Ovary (tissue), 9 donors: ENCODE measurements around the gene USP17L22. TPM values are rescaled to one million over a fixed set of nuclear protein-coding genes. Genes with fewer than 3 reads are reported as not detected.
A peak's percentile ranks its signal among the peaks of the same experiment; 100 is the strongest.
"Not testable (repeated sequence)": the region's sequence is repeated elsewhere in the genome, so short reads cannot be mapped to it uniquely, and the experiment has no call there.

Experiments
- DNase-seq, 5 donors: peaks; one replicate each; pipeline ENCODE4 v3.0.0-alpha.2; 2019 to 2020
- H3K27ac ChIP-seq, 2 donors: fragments of 200-600 bp; one replicate each; pipeline versions ENCODE4 v1.5.1 to v1.8.0; 2019 to 2022
- H3K27me3 ChIP-seq: fragments of 200-600 bp; one replicate; pipeline ENCODE4 v1.8.0; 2022
- H3K36me3 ChIP-seq: fragments of 200-600 bp; sonication (generic); one replicate; pipeline ENCODE4 v1.5.1; 2019
- H3K4me1 ChIP-seq: one replicate; pipeline ENCODE4 v1.8.1; 2013; ENCODE audit warnings: mild to moderate bottlenecking, moderate library complexity; ENCODE audit not compliant: insufficient read depth
- H3K4me3 ChIP-seq: fragments of 200-600 bp; sonication (generic); one replicate; pipeline ENCODE4 v1.5.1; 2017
- H3K9me3 ChIP-seq, 2 donors: fragments of 200-600 bp in 1 of 2; sonication (generic) in 1 of 2; one replicate each; pipeline versions ENCODE4 v1.5.1 to v1.8.1; 2013 to 2019; ENCODE audit warnings: mild to moderate bottlenecking in 1 of 2, moderate library complexity in 1 of 2
- WGBS, 3 donors: extraction: QIAGEN DNeasy Blood & Tissue Kit in 1 of 3; methylation state at CpG; one replicate each; pipeline versions ENCODE4 v1.1.5 to v1.1.7; 2013 to 2017; 5-methylcytosine and 5-hydroxymethylcytosine counted together
- intact Hi-C, 4 donors: fragments of 100-400 bp; cut with DNase I; formaldehyde crosslinking; loops; one replicate each; pipeline versions ENCODE4 v1.11.0 to v1.15.1; 2022 to 2023
- polyA plus RNA-seq, 2 donors: library from polyadenylated mRNA; stranded (reverse); fragments of 200-250 nt in 1 of 2; fragments of 350-450 nt in 1 of 2; fragmentation: Illumina TruSeq in 1 of 2; extraction: RNeasy Lipid Tissue Mini Kit (QIAGEN cat#74804) in 1 of 2; gene quantifications; one replicate each; pipeline ENCODE4 v1.2.3, GENCODE V29; 2013 to 2014
- total RNA-seq, 7 donors: library from RNA; depleted of rRNA in 2 of 7; stranded (reverse); fragments of >200 nt in 2 of 7; fragmentation: NEBNext Ultra II Directional in 3 of 7; extraction: Animal tissue kit (Norgen Biotek cat#: 25700) in 3 of 7; gene quantifications; one replicate each; pipeline versions ENCODE4 v1.1.0 to v1.2.4, GENCODE V29; 2016 to 2023
- donor health status: DM: no; HTN: no; CAD: no; lungs with moderate emphysema.
- donor health status: DM: no; HTN: no; CAD: no.
- donor health status: Bipolar disorder and iron deficiency.
- donor health status: DM: yes; HTN: yes; CAD: no.
- donor health status: DM: no; HTN: no; CAD: no.
- donor health status: DM: yes; HTN: yes; CAD: no.

Gene USP17L22
- total and polyA plus RNA-seq, 9 donors, result not detected

DNA sequence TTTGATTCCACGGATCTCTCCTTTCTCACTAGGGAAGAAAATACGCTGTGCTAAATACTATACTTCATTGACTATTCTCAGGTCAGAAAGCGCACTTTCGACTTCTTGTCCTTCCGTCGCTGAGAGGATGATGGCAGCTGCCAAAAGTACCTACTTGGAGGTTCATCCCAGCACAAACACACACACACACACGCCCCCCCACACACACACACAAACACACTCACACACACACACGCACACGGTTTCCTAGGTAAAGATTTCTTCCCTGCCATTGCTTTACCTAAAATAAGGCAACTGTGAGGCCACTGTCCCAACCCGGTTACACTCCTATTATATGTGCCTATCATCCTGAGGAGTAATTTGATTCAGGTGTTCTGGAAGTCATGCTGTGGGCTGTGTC lies 4.3 kb downstream of the USP17L22 start:
- intact Hi-C loops, H3K36me3 ChIP-seq: not testable (repeated sequence)
- 80 to 90% (median 86%) methylated on average over 5 to 8 of the region's 10 CpGs for WGBS, 3 donors

More for the DNA sequence above, 4.3 kb downstream of the USP17L22 start:
- H3K27ac ChIP-seq, H3K27me3 ChIP-seq, H3K9me3 ChIP-seq, H3K4me1 ChIP-seq, H3K4me3 ChIP-seq: not testable (repeated sequence)
- peak in 4 of 5 donors; percentile 21 to 65 (median 46) for DNase-seq

Other genes starting within 250 kb of the USP17L22 start
- gene FAM90A26, start 97.2 kb upstream of the USP17L22 start, total RNA-seq, result not detected
- not detected for gene FAM90A26, start 97.2 kb upstream of the USP17L22 start, polyA plus RNA-seq
- not detected for gene USP17L10, start 57.0 kb upstream of the USP17L22 start, total RNA-seq
- not detected for gene USP17L10, start 57.0 kb upstream of the USP17L22 start, polyA plus RNA-seq
- gene USP17L11, start 52.2 kb upstream of the USP17L22 start, total RNA-seq, result under 1 TPM in 2 of 7 donors, not detected in 5; 0.15 TPM
- gene USP17L11, start 52.2 kb upstream of the USP17L22 start, polyA plus RNA-seq, result not detected
- gene USP17L12, start 47.5 kb upstream of the USP17L22 start, total RNA-seq, result not detected
- not detected for gene USP17L12, start 47.5 kb upstream of the USP17L22 start, polyA plus RNA-seq
- gene USP17L13, start 42.7 kb upstream of the USP17L22 start, total RNA-seq, result not detected
- gene USP17L13, start 42.7 kb upstream of the USP17L22 start, polyA plus RNA-seq, result not detected
- not detected for gene USP17L15, start 33.2 kb upstream of the USP17L22 start, total RNA-seq
- not detected for gene USP17L15, start 33.2 kb upstream of the USP17L22 start, polyA plus RNA-seq
- gene USP17L17, start 23.7 kb upstream of the USP17L22 start, total RNA-seq, result under 1 TPM in 2 of 7 donors, not detected in 5; 0.15 TPM
- gene USP17L17, start 23.7 kb upstream of the USP17L22 start, polyA plus RNA-seq, result not detected
- gene USP17L18, start 19.0 kb upstream of the USP17L22 start, total RNA-seq, result not detected
- not detected for gene USP17L18, start 19.0 kb upstream of the USP17L22 start, polyA plus RNA-seq
- not detected for gene USP17L19, start 14.2 kb upstream of the USP17L22 start, total RNA-seq
- not detected for gene USP17L19, start 14.2 kb upstream of the USP17L22 start, polyA plus RNA-seq
- gene USP17L20, start 9.5 kb upstream of the USP17L22 start, total RNA-seq, result not detected
- gene USP17L20, start 9.5 kb upstream of the USP17L22 start, polyA plus RNA-seq, result not detected
- gene USP17L21, start 4.7 kb upstream of the USP17L22 start, total RNA-seq, result not detected
- gene USP17L21, start 4.7 kb upstream of the USP17L22 start, polyA plus RNA-seq, result not detected
- gene USP17L24, start 57.5 kb downstream of the USP17L22 start, total RNA-seq, result not detected
- not detected for gene USP17L24, start 57.5 kb downstream of the USP17L22 start, polyA plus RNA-seq
- not detected for gene USP17L25, start 62.3 kb downstream of the USP17L22 start, total RNA-seq
- not detected for gene USP17L25, start 62.3 kb downstream of the USP17L22 start, polyA plus RNA-seq
- not detected for gene USP17L26, start 67.0 kb downstream of the USP17L22 start, total RNA-seq
- gene USP17L26, start 67.0 kb downstream of the USP17L22 start, polyA plus RNA-seq, result not detected
- gene USP17L5, start 71.8 kb downstream of the USP17L22 start, total RNA-seq, result not detected
- not detected for gene USP17L5, start 71.8 kb downstream of the USP17L22 start, polyA plus RNA-seq
- gene USP17L27, start 76.5 kb downstream of the USP17L22 start, total RNA-seq, result not detected
- gene USP17L27, start 76.5 kb downstream of the USP17L22 start, polyA plus RNA-seq, result not detected
- not detected for gene USP17L28, start 81.3 kb downstream of the USP17L22 start, total RNA-seq
- gene USP17L28, start 81.3 kb downstream of the USP17L22 start, polyA plus RNA-seq, result not detected
- not detected for gene USP17L29, start 86.0 kb downstream of the USP17L22 start, total RNA-seq
- gene USP17L29, start 86.0 kb downstream of the USP17L22 start, polyA plus RNA-seq, result not detected
- gene USP17L30, start 95.5 kb downstream of the USP17L22 start, total RNA-seq, result not detected
- gene USP17L30, start 95.5 kb downstream of the USP17L22 start, polyA plus RNA-seq, result not detected
- gene DEFB131A, start 176.8 kb downstream of the USP17L22 start, total RNA-seq, result not detected
- not detected for gene DEFB131A, start 176.8 kb downstream of the USP17L22 start, polyA plus RNA-seq